Measurements from ENCODE around the gene CUL5. TPM values are rescaled to one million over a fixed set of nuclear protein-coding genes. Genes with fewer than 3 reads are reported as not detected.

Gene CUL5
- total RNA-seq, 4 donors from 2014 or later = 23.8 to 33.6 (median 27.7) TPM

DNA sequence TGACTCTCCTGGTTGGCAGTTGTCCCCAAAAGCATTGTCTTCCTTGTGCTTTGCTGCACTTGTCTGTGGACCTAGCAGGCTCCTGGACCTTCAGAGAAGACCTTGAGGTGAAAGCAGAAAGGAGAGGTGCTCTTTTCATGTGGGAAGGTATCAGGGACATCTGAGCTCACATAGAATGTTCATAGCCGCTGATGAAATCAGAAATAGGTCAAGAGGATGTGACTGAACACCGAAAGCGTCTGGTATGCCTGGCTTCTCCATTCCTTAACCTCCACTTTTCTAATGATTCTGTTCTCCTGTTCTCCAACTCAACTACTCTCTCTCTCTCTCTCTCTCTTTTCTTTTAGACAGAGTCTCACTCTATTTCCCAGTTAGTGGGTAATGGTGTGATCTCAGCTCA, 6.2 kb upstream of the CUL5 start:
- H3K27ac ChIP-seq = no peak overlapping the region
- in situ Hi-C loops (cut with MboI; ENCODE audit: low pct_ligation_motif_present in 1 of 4, low pct_unique_long_range_greater_than_20kb in 1 of 4, low sequenced_read_pairs in 3 of 4) = loop anchor here in 2 of 4 donors (10.0 to 25.0 kb wide), 2 partner anchors 652 to 660 kb away; partner anchors contain the start of gene DDX10 (in 1 of the 2)
- 91 to 92% methylated on average over 2 to 3 of the region's 3 CpGs for WGBS, 2 donors (ENCODE audit: low coverage in 1 of 2)
- H3K4me1 ChIP-seq = no peaks in the 10 kb centered on the region
- intact Hi-C loops (cut with DNase I; ENCODE audit: low total_unique reads) = no loop called here
- H3K36me3 ChIP-seq = no peaks in the 10 kb centered on the region
- DNase-seq = no peak
- H3K9me3 ChIP-seq = no peaks in the 10 kb centered on the region
- TF ChIP-seq EP300 (IDR thresholded peaks at IDR 0.05; ENCODE audit: low read depth) (no peak), POLR2AphosphoS5 (IDR thresholded peaks at IDR 0.05) (no peak), POLR2A (IDR thresholded peaks at IDR 0.05) (no peak)
- TF ChIP-seq, protein P1, sequence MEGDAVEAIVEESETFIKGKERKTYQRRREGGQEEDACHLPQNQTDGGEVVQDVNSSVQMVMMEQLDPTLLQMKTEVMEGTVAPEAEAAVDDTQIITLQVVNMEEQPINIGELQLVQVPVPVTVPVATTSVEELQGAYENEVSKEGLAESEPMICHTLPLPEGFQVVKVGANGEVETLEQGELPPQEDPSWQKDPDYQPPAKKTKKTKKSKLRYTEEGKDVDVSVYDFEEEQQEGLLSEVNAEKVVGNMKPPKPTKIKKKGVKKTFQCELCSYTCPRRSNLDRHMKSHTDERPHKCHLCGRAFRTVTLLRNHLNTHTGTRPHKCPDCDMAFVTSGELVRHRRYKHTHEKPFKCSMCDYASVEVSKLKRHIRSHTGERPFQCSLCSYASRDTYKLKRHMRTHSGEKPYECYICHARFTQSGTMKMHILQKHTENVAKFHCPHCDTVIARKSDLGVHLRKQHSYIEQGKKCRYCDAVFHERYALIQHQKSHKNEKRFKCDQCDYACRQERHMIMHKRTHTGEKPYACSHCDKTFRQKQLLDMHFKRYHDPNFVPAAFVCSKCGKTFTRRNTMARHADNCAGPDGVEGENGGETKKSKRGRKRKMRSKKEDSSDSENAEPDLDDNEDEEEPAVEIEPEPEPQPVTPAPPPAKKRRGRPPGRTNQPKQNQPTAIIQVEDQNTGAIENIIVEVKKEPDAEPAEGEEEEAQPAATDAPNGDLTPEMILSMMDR (IDR thresholded peaks at IDR 0.05) = no peak
- H3K27me3 ChIP-seq = no peaks in the 10 kb centered on the region
- H3K4me3 ChIP-seq = no peak overlapping the region

DNA sequence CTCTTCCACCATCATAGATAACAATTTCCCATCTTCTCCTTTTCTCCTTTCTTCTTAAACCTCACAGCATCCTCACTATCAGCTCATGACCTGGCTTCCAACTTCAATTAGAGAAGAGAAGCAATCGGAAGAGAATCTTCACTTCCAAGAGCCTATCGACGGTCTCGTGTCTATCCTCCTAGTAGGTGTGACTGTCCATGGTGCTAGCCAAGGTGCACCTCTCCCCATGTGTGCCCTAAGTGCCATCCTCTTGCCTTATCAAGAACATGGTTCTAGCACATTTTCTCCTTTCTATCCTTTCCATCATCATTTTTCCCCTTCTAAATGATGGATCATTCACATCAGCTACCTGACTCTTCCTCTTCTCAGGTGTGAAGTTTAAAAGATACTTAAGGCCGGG, 5.1 kb upstream of the CUL5 start:
- H3K36me3 ChIP-seq = no peaks in the 10 kb centered on the region
- peaks cover 0 to 6% (median 0%) of the 10 kb centered on the region in 4 donors for H3K4me1 ChIP-seq
- H3K27ac ChIP-seq = no peak overlapping the region
- no peaks in the 10 kb centered on the region for H3K9me3 ChIP-seq
- TF ChIP-seq POLR2A (IDR thresholded peaks at IDR 0.05) (no peak), EP300 (IDR thresholded peaks at IDR 0.05; ENCODE audit: low read depth) (no peak), POLR2AphosphoS5 (IDR thresholded peaks at IDR 0.05) (no peak)
- TF ChIP-seq, protein P1 (IDR thresholded peaks at IDR 0.05) = no peak
- in situ Hi-C loops (cut with MboI; ENCODE audit: low pct_ligation_motif_present in 1 of 4, low pct_unique_long_range_greater_than_20kb in 1 of 4, low sequenced_read_pairs in 3 of 4) = loop anchor here in 2 of 4 donors (10.0 to 25.0 kb wide), 2 partner anchors 651 to 659 kb away; partner anchors contain the start of gene DDX10 (in 1 of the 2)
- no peak for DNase-seq
- H3K27me3 ChIP-seq = no peaks in the 10 kb centered on the region
- no peak overlapping the region for H3K4me3 ChIP-seq
- intact Hi-C loops (cut with DNase I; ENCODE audit: low total_unique reads) = no loop called here
- WGBS, 2 donors (ENCODE audit: low coverage in 1 of 2) = 82 to 90% methylated on average over 4 to 5 of the region's 5 CpGs

DNA sequence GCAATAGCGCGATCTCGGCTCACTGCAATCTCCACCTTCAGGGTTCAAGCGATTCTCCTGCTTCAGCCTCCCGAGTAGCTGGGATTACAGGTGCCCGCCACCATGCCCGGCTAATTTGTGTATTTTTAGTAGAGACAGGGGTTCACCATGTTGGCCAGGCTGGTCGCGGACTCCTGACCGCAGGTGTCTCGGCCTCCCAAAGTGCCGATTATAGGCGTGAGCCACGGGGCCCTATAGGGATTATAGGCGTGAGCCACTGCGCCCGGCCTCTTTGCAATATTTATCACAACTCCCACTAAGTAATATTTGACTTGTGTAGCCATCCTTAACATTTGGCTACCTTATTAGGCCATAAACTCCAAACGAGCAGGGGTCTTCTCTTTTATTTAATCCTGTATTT, 879 bp upstream of the CUL5 start:
- intact Hi-C loops (cut with DNase I; ENCODE audit: low total_unique reads) (no loop called here), in situ Hi-C loops (cut with MboI; ENCODE audit: low pct_ligation_motif_present in 1 of 4, low pct_unique_long_range_greater_than_20kb in 1 of 4, low sequenced_read_pairs in 3 of 4) (loop anchor here in 2 of 4 donors (10.0 to 25.0 kb wide), 2 partner anchors 647 to 654 kb away; partner anchors contain the start of gene DDX10 (in 1 of the 2))
- Histone ChIP-seq H3K36me3 (no peaks in the 10 kb centered on the region), H3K4me1 (peaks cover 11 to 35% (median 24%) of the 10 kb centered on the region in 4 donors), H3K27ac (no peak overlapping the region), H3K27me3 (no peaks in the 10 kb centered on the region), H3K9me3 (no peaks in the 10 kb centered on the region), H3K4me3 (no peak overlapping the region)
- no peak for DNase-seq
- no peak for TF ChIP-seq EP300 (IDR thresholded peaks at IDR 0.05; ENCODE audit: low read depth)
- no peak for TF ChIP-seq POLR2AphosphoS5 (IDR thresholded peaks at IDR 0.05)
- TF ChIP-seq, protein P1 (IDR thresholded peaks at IDR 0.05) = no peak
- TF ChIP-seq POLR2A (IDR thresholded peaks at IDR 0.05) = no peak
- WGBS, 2 donors (ENCODE audit: low coverage in 1 of 2) = 91 to 92% methylated on average over 13 to 18 of the region's 18 CpGs

DNA sequence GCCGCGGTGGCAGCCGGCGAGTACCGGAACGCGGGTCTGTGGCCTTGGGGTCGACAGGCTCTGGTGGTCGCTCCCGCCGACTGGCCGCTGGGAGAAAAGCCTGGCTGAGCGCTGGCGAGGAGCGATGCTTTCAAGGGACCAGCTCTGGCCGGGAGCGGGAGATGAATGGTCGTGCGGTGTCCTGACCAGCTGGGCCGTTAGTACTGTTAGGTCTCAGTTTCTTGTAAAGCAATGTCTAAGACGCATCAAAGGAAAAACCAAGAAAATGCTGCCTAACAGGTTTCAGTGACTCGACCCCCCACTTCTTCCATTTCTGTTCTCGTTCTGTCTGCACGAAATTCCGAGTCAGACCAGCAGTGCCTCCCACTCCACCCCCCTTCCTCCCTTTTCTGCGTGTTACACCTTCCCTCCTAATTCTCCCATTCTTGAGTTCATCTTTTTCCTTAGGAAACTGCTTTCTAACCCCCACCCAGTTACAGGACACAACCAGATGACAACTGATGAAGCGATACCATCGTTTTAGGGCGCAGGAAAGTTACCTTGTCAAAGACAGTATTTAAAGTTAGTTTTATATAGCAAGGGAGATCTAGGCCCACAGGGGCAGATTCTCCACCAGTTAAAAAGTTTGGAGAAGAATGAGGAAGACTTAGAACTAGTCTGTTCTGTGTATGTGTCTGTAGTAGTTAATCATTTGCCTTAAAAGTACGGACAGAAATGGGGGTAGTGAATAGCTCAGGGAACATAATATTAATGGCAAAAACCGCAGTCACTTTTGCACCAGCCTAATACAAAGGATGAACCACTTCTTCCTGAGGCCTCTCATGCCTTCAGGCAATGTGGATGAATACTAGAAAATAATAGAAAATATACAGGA, 1.0 kb downstream of the CUL5 start:
- Histone ChIP-seq H3K27ac (peak overlapping the region; percentile 92 to 97 (median 97)), H3K36me3 (no peaks in the 10 kb centered on the region), H3K4me1 (peaks cover 14 to 48% (median 24%) of the 10 kb centered on the region in 4 donors), H3K9me3 (no peaks in the 10 kb centered on the region), H3K4me3 (peak overlapping the region; percentile 81 to 99 (median 82)), H3K27me3 (no peaks in the 10 kb centered on the region)
- intact Hi-C loops (cut with DNase I; ENCODE audit: low total_unique reads) = no loop called here
- TF ChIP-seq EP300 (IDR thresholded peaks at IDR 0.05; ENCODE audit: low read depth) (no peak), POLR2A (IDR thresholded peaks at IDR 0.05) (no peak), POLR2AphosphoS5 (IDR thresholded peaks at IDR 0.05) (no peak)
- TF ChIP-seq, protein P1 (IDR thresholded peaks at IDR 0.05) = no peak
- WGBS, 2 donors (ENCODE audit: low coverage in 1 of 2) = 0 to 1% methylated on average over 8 to 31 of the region's 31 CpGs
- no peak for DNase-seq
- in situ Hi-C loops (cut with MboI; ENCODE audit: low pct_ligation_motif_present in 1 of 4, low pct_unique_long_range_greater_than_20kb in 1 of 4, low sequenced_read_pairs in 3 of 4) = loop anchor here in 2 of 4 donors (10.0 to 25.0 kb wide), 2 partner anchors 645 to 653 kb away; partner anchors contain the start of gene DDX10 (in 1 of the 2)
